GM12878 (cell line): ENCODE data around the gene ARHGEF18. TPM values are rescaled to one million over a fixed set of nuclear protein-coding genes. Genes with fewer than 3 reads are reported as not detected.

Source experiments
- ATAC-seq: fragments of 200-7000 bp; cut with Tn5 transposase; 3 replicates; pipeline ENCODE4 v1.9.1; 2020; ENCODE audit warnings: mild to moderate bottlenecking, moderate library complexity
- BruUV-seq: library from RNA; stranded (reverse); fragments of 400-500 nt; replicated peaks from 2 replicates; lab custom pipeline; 2021; lab: Mats Ljungman, UMichigan
- CTCF ChIA-PET: fragments of 300-600 bp; sonication (Branson Sonifier 250); formaldehyde crosslinking; extraction: SDS; loops from one replicate; lab custom pipeline; 2021; ENCODE audit warnings: inconsistent platforms; lab: Yijun Ruan, JAX
- POLR2A ChIA-PET: fragments of 350-600 bp; formaldehyde crosslinking; extraction: SDS; loops from one replicate; lab custom pipeline; 2021; ENCODE audit warnings: inconsistent platforms; lab: Charles Lee
- RAD21 ChIA-PET: fragments of 300-600 bp; sonication (Branson Sonifier 250); formaldehyde crosslinking; loops from one replicate; lab custom pipeline; 2023; ENCODE audit warnings: antibody characterized with exemption; ENCODE audit not compliant: unreplicated experiment; lab: Charles Lee
- SMC1A ChIA-PET: fragments of 300-600 bp; sonication (Branson Sonifier 250); formaldehyde crosslinking; loops from one replicate; lab custom pipeline; 2023; ENCODE audit not compliant: unreplicated experiment, uncharacterized antibody; lab: Charles Lee
- DNase-seq: peaks from one replicate; pipeline ENCODE4 v3.0.0-alpha.2; 2011; ENCODE audit warnings: low read depth, low spot score
- FAIRE-seq: peaks from 3 replicates; lab custom pipeline; 2011; peaks lifted over from hg19 to GRCh38; lab: Jason Lieb, UNC
- H2AFZ ChIP-seq: 2 replicates; pipeline ENCODE4 v1.6.0; 2011; ENCODE audit warnings: low read depth, low read length, control low read depth; ENCODE audit not compliant: control insufficient read depth
- H3K27ac ChIP-seq: 2 replicates; pipeline ENCODE4 v1.5.1; 2011; ENCODE audit warnings: control low read depth; ENCODE audit not compliant: control insufficient read depth, insufficient read depth
- H3K27me3 ChIP-seq, 2 experiments: replicated peaks in 1 of 2; 2 replicates each; pipeline versions ENCODE4 v1.6.0 to v1.6.1; 2011; ENCODE audit warnings: low read length in 1 of 2; ENCODE audit not compliant: control insufficient read depth in 2 of 2, insufficient read depth in 2 of 2
- H3K36me3 ChIP-seq, 2 experiments: 2 replicates each; pipeline ENCODE4 v1.5.1; 2011; ENCODE audit warnings: low read length in 1 of 2; ENCODE audit not compliant: control insufficient read depth in 2 of 2, insufficient read depth in 2 of 2
- H3K4me1 ChIP-seq: 2 replicates; pipeline ENCODE4 v1.6.1; 2011; ENCODE audit warnings: mild to moderate bottlenecking, low read length, moderate library complexity, mixed read lengths; ENCODE audit not compliant: control insufficient read depth, insufficient read depth
- H3K4me2 ChIP-seq: 2 replicates; pipeline ENCODE4 v1.6.0; 2011; ENCODE audit warnings: control low read depth; ENCODE audit not compliant: control insufficient read depth, insufficient read depth
- H3K4me3 ChIP-seq: fragments of 200-600 bp; sonication (generic); 2 replicates; pipeline ENCODE4 v1.5.1; 2016
- H3K79me2 ChIP-seq: 2 replicates; pipeline ENCODE4 v1.6.0; 2011; ENCODE audit warnings: low read length; ENCODE audit not compliant: control insufficient read depth, insufficient read depth
- H3K9ac ChIP-seq: 2 replicates; pipeline ENCODE4 v1.8.0; 2011; ENCODE audit warnings: low read length, control low read depth, mixed read lengths; ENCODE audit not compliant: control insufficient read depth, insufficient read depth
- H3K9me3 ChIP-seq: replicated peaks from 3 replicates; pipeline ENCODE4 v1.5.1; 2011; ENCODE audit warnings: mild to moderate bottlenecking, low read length; ENCODE audit not compliant: control insufficient read depth, insufficient read depth
- H4K20me1 ChIP-seq: 2 replicates; pipeline ENCODE4 v1.6.0; 2011; ENCODE audit not compliant: control insufficient read depth, insufficient read depth
- ATF3 ChIP-seq: IDR thresholded peaks from 2 replicates; pipeline ENCODE4 v1.6.1; 2011; ENCODE audit warnings: low read depth, mild to moderate bottlenecking, low read length, moderate library complexity, borderline replicate concordance; ENCODE audit errors: extremely low read depth
- ATF7 ChIP-seq: fragments of 450-650 bp; IDR thresholded peaks from 2 replicates; pipeline ENCODE4 v1.6.1; 2016; ENCODE audit warnings: low read depth, mild to moderate bottlenecking
- CBFB ChIP-seq: IDR thresholded peaks from 2 replicates; pipeline ENCODE4 v1.6.1; 2016; ENCODE audit warnings: antibody characterized with exemption, low read depth
- ETV6 ChIP-seq, 2 experiments: fragments of 450-650 bp in 1 of 2; IDR thresholded peaks in 1 of 2; conservative IDR thresholded peaks in 1 of 2; 2 replicates each; pipeline ENCODE4 v1.6.1; 2014; ENCODE audit warnings: antibody characterized with exemption in 1 of 2, borderline replicate concordance in 1 of 2, low read depth in 1 of 2, mild to moderate bottlenecking in 1 of 2, moderate library complexity in 1 of 2
- GABPA ChIP-seq: IDR thresholded peaks from 2 replicates; pipeline ENCODE4 v1.6.1; 2014; ENCODE audit warnings: antibody characterized with exemption, low read depth, mild to moderate bottlenecking, inconsistent platforms
- NBN ChIP-seq: fragments of 450-650 bp; IDR thresholded peaks from 2 replicates; pipeline ENCODE4 v1.6.1; 2016
- NFYA ChIP-seq: IDR thresholded peaks from 2 replicates; pipeline ENCODE4 v1.6.1; 2011; ENCODE audit warnings: low read depth, mild to moderate bottlenecking, low read length, improper control_type of control experiment, borderline replicate concordance
- PML ChIP-seq: IDR thresholded peaks from 2 replicates; pipeline ENCODE4 v1.6.1; 2012; ENCODE audit warnings: low read length, inconsistent platforms
- RELA ChIP-seq: fragments of 450-650 bp; IDR thresholded peaks from 2 replicates; pipeline ENCODE4 v1.8.0; 2014; ENCODE audit warnings: borderline replicate concordance; ENCODE audit not compliant: partially characterized antibody
- SMAD5 ChIP-seq: IDR thresholded peaks from 2 replicates; pipeline ENCODE4 v1.6.1; 2016; ENCODE audit warnings: antibody characterized with exemption, low read depth
- ZNF622 ChIP-seq: fragments of 450-650 bp; IDR thresholded peaks from 2 replicates; pipeline ENCODE4 v1.6.1; 2017; ENCODE audit warnings: mild to moderate bottlenecking, inconsistent platforms
- WGBS: methylation state at CpG from one replicate; pipeline ENCODE4 v1.1.6; 2016; ENCODE audit warnings: low lambda C conversion rate; ENCODE audit not compliant: insufficient replicate concordance, insufficient coverage; ENCODE audit errors: missing lambda C conversion rate; 5-methylcytosine and 5-hydroxymethylcytosine counted together
- in situ Hi-C: fragments of 300-500 bp; cut with MboI; formaldehyde crosslinking; loops from 9 replicates; pipeline ENCODE4 v1.14.3; 2018; ENCODE audit warnings: mixed read lengths
- intact Hi-C: fragments of 100-400 bp; cut with micrococcal nuclease; formaldehyde crosslinking; loops from one replicate; pipeline ENCODE4 v1.14.2; 2022; ENCODE audit not compliant: unreplicated experiment
- polyA plus RNA-seq, 11 experiments: library from polyadenylated mRNA; depleted of rRNA in 4 of 11; unstranded in 6 of 11; stranded (reverse) in 5 of 11; fragments of >200 nt; fragmentation: Nextera tagmentation in 4 of 11; fragmentation: Illumina TruSeq in 1 of 11; extraction: Ambion mirVana in 4 of 11; extraction: Trizol in 1 of 11; gene quantifications; 1 replicate in 1 of 11; 2 replicates in 10 of 11; pipeline versions ENCODE4 v1.2.1 to v1.2.3, GENCODE V29; 2011 to 2016; ENCODE audit warnings: inconsistent platforms in 2 of 11, missing spikeins in 2 of 11, low read depth in 1 of 11
- total RNA-seq, 4 experiments: library from RNA; depleted of rRNA in 3 of 4; stranded (reverse); fragments of >200 nt in 3 of 4; fragmentation: Illumina TruSeq in 1 of 4; extraction: Trizol in 1 of 4; gene quantifications; 2 replicates each; pipeline versions ENCODE4 v1.2.1 to v1.2.3, GENCODE V29; 2013 to 2021
- TF ChIP-seq, protein P1 (sequence below): fragments of 450-650 bp; IDR thresholded peaks from 2 replicates; pipeline ENCODE4 v1.6.1; 2017; ENCODE audit warnings: mild to moderate bottlenecking, moderate library complexity
- TF ChIP-seq, protein P2 (sequence below): fragments of 450-650 bp; formaldehyde crosslinking; IDR thresholded peaks from 2 replicates; pipeline ENCODE4 v1.4.0; 2020; ENCODE audit warnings: mild to moderate bottlenecking, moderate library complexity

The ARHGEF18 gene
- total and polyA plus RNA-seq, 10 of the 15 experiments (the other 5 are each of a cell fraction or from before 2014, with no cell fraction given), result 0.31 to 32.3 (median 13.4) TPM

DNA sequence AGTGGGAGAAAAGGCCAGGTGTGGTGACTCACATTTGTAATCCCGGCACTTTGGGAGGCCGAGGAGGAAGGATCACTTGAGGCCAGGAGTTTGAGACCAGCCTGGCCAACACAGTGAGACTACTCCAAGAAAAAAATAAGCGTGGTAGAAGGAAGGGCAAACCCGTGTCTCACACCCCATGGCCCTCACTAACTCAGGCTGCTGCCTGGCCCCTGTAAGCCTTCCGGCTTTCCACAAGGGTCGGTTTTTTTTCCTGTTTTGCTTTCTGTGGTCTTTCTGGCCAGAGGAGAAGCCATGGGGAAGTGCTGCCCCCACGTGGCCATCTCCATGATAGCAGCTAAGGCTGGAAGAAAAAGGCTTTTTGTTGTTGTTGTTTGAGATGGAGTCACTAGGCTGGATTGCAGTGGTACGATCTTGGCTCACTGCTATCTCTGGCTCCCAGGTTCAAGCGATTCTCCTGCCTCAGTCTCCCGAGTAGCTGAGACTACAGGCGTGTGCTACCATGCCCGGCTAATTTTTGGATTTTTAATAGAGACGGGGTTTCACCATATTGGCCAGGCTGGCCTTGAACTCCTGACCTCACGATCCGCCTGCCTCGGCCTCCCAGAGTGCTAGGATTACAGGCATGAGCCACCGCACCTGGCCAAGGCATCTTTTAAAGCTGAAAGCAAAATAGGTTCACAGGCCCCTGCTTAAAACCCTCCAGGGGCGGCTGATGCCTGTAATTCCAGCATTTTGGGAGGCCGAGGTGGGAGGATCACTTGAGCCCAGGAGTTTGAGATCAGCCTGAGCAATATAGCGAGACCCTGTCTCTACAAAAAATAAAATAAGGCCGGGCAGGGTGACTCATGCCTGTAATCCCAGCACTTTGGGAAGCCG is 7.5 kb upstream of the ARHGEF18 start:
- CTCF ChIA-PET, result interaction anchor here (0.6 to 5.3 kb wide), 25 partner anchors 8 to 477 kb away, joined by 3 to 154 read pairs (median 4); no protein-coding TSS in a partner anchor
- peaks cover 1% of the 10 kb centered on the region; the same call in 1 of the 2 replicates for H3K79me2 ChIP-seq
- H3K9me3 ChIP-seq, result no peaks in the 10 kb centered on the region; the same call in 2 of the 3 replicates
- H2AFZ ChIP-seq, result peak overlapping the region; percentile 59
- peak overlapping the region; percentile 80 for H3K27ac ChIP-seq
- no peaks in the 10 kb centered on the region for H4K20me1 ChIP-seq
- intact Hi-C loops, result loop anchor here (1.0 to 2.0 kb wide), 4 partner anchors 13 to 478 kb away; no protein-coding TSS in a partner anchor
- H3K9ac ChIP-seq, result peak overlapping the region; percentile 59
- no peaks in the 10 kb centered on the region for H3K36me3 ChIP-seq
- POLR2A ChIA-PET, result interaction anchor here (0.8 to 4.7 kb wide), 9 partner anchors 9 to 242 kb away, joined by 3 to 28 read pairs (median 5); partner anchors contain the start of gene INSR
- peak overlapping the region; percentile 66 for H3K4me2 ChIP-seq
- 0 out of 2 replicates have a peak overlapping the region, but pooled peaks have one; percentile 1 for H3K4me3 ChIP-seq
- BruUV-seq, result no TSS peak
- no peaks in the 10 kb centered on the region for H3K27me3 ChIP-seq
- WGBS, result 20% methylated on average over 20 of the region's 22 CpGs
- RAD21 ChIA-PET, result interaction anchor here (0.6 to 6.4 kb wide), 25 partner anchors 8 to 478 kb away, joined by 3 to 104 read pairs (median 5); partner anchors contain the start of genes ARHGEF18 and INSR
- DNase-seq (peak; percentile 92), ATAC-seq (peak; percentile 17), FAIRE-seq (peak; percentile 89)
- H3K4me1 ChIP-seq, result peaks cover 67% of the 10 kb centered on the region
- in situ Hi-C loops, result loop anchor here (5.0 kb wide), 2 partner anchors 194 to 239 kb away; no protein-coding TSS in a partner anchor
- SMC1A ChIA-PET, result interaction anchor here (0.7 to 5.4 kb wide), 23 partner anchors 8 to 272 kb away, joined by 3 to 120 read pairs (median 5); partner anchors contain the start of genes ARHGEF18 and ZNF557
- TF ChIP-seq ETV6 (conservative IDR thresholded peaks at IDR 0.05 in 1 of 2, IDR thresholded peaks at IDR 0.05 in 1 of 2; ENCODE audit: borderline replicate concordance in 1 of 2, low read depth in 1 of 2), result peak in 1 of 2 experiments; percentile 10; a peak in 1 of 4 replicates
- no peak for TF ChIP-seq SMAD5
- TF ChIP-seq PML, result no peak
- TF ChIP-seq, protein P1, sequence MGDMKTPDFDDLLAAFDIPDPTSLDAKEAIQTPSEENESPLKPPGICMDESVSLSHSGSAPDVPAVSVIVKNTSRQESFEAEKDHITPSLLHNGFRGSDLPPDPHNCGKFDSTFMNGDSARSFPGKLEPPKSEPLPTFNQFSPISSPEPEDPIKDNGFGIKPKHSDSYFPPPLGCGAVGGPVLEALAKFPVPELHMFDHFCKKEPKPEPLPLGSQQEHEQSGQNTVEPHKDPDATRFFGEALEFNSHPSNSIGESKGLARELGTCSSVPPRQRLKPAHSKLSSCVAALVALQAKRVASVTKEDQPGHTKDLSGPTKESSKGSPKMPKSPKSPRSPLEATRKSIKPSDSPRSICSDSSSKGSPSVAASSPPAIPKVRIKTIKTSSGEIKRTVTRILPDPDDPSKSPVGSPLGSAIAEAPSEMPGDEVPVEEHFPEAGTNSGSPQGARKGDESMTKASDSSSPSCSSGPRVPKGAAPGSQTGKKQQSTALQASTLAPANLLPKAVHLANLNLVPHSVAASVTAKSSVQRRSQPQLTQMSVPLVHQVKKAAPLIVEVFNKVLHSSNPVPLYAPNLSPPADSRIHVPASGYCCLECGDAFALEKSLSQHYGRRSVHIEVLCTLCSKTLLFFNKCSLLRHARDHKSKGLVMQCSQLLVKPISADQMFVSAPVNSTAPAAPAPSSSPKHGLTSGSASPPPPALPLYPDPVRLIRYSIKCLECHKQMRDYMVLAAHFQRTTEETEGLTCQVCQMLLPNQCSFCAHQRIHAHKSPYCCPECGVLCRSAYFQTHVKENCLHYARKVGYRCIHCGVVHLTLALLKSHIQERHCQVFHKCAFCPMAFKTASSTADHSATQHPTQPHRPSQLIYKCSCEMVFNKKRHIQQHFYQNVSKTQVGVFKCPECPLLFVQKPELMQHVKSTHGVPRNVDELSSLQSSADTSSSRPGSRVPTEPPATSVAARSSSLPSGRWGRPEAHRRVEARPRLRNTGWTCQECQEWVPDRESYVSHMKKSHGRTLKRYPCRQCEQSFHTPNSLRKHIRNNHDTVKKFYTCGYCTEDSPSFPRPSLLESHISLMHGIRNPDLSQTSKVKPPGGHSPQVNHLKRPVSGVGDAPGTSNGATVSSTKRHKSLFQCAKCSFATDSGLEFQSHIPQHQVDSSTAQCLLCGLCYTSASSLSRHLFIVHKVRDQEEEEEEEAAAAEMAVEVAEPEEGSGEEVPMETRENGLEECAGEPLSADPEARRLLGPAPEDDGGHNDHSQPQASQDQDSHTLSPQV, result no peak; the same call in 1 of the 2 replicates
- peak; percentile 85; the same call in 1 of the 2 replicates for TF ChIP-seq CBFB
- TF ChIP-seq, protein P2, sequence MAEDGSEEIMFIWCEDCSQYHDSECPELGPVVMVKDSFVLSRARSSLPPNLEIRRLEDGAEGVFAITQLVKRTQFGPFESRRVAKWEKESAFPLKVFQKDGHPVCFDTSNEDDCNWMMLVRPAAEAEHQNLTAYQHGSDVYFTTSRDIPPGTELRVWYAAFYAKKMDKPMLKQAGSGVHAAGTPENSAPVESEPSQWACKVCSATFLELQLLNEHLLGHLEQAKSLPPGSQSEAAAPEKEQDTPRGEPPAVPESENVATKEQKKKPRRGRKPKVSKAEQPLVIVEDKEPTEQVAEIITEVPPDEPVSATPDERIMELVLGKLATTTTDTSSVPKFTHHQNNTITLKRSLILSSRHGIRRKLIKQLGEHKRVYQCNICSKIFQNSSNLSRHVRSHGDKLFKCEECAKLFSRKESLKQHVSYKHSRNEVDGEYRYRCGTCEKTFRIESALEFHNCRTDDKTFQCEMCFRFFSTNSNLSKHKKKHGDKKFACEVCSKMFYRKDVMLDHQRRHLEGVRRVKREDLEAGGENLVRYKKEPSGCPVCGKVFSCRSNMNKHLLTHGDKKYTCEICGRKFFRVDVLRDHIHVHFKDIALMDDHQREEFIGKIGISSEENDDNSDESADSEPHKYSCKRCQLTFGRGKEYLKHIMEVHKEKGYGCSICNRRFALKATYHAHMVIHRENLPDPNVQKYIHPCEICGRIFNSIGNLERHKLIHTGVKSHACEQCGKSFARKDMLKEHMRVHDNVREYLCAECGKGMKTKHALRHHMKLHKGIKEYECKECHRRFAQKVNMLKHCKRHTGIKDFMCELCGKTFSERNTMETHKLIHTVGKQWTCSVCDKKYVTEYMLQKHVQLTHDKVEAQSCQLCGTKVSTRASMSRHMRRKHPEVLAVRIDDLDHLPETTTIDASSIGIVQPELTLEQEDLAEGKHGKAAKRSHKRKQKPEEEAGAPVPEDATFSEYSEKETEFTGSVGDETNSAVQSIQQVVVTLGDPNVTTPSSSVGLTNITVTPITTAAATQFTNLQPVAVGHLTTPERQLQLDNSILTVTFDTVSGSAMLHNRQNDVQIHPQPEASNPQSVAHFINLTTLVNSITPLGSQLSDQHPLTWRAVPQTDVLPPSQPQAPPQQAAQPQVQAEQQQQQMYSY (CRISPR knock-in tag), result no peak
- TF ChIP-seq NBN, result peak; percentile 88
- TF ChIP-seq ZNF622, result no peak
- TF ChIP-seq ATF3, result no peak
- peak; percentile 36; the same call in 1 of the 2 replicates for TF ChIP-seq ATF7
- peak; percentile 48 for TF ChIP-seq RELA
- no peak for TF ChIP-seq GABPA
- TF ChIP-seq NFYA, result no peak
